ENCODE measurements around the gene MAML3.
A peak's percentile ranks its signal among the peaks of the same experiment; 100 is the strongest.

MAML3 gene

DNA sequence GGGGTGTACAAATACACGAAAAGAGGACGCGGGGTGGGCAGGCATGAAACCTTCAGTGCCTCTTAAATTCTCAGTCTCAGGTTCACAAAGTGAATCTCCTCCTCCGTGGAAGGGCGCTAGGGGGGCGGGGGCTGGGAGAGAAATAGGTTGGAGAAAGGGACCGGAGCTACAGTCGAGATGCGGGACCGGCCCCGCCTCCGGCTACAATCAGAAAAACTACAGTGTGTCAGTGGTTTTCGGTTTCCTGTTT is 3.4 kb downstream of the MAML3 start:
- Histone ChIP-seq H3K9me3 (ENCODE audit: control insufficient read depth, insufficient read depth, low read length) (no peaks in the 10 kb centered on the region), H3K4me1 (ENCODE audit: control insufficient read depth, low read length) (peaks cover 42% of the 10 kb centered on the region), H3K4me2 (ENCODE audit: low read length) (peak overlapping the region; percentile 76), H3K27ac (ENCODE audit: low read depth, low read length) (peak overlapping the region; percentile 92), H3K79me2 (ENCODE audit: control insufficient read depth, low read length) (peaks cover 47% of the 10 kb centered on the region), H3K4me3 (ENCODE audit: low read length) (peak overlapping the region; percentile 85), H3K36me3 (ENCODE audit: control insufficient read depth, low read length) (0 out of 2 replicates have a peak, but pooled peaks cover 3% of the 10 kb centered on the region), H3K27me3 (ENCODE audit: control insufficient read depth, low read length) (no peaks in the 10 kb centered on the region), H3F3A (ENCODE audit: control insufficient read depth, insufficient read depth) (peaks cover 21% of the 10 kb centered on the region), H3K9me2 (replicated peaks; ENCODE audit: control insufficient read depth, low read length) (no peaks in the 10 kb centered on the region), H4K20me1 (ENCODE audit: control insufficient read depth, insufficient read depth, low read depth, low read length) (no peaks in the 10 kb centered on the region)
- TF ChIP-seq, protein P1, sequence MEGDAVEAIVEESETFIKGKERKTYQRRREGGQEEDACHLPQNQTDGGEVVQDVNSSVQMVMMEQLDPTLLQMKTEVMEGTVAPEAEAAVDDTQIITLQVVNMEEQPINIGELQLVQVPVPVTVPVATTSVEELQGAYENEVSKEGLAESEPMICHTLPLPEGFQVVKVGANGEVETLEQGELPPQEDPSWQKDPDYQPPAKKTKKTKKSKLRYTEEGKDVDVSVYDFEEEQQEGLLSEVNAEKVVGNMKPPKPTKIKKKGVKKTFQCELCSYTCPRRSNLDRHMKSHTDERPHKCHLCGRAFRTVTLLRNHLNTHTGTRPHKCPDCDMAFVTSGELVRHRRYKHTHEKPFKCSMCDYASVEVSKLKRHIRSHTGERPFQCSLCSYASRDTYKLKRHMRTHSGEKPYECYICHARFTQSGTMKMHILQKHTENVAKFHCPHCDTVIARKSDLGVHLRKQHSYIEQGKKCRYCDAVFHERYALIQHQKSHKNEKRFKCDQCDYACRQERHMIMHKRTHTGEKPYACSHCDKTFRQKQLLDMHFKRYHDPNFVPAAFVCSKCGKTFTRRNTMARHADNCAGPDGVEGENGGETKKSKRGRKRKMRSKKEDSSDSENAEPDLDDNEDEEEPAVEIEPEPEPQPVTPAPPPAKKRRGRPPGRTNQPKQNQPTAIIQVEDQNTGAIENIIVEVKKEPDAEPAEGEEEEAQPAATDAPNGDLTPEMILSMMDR (IDR thresholded peaks at IDR 0.05; ENCODE audit: low read depth, low read length, poor library complexity, severe bottlenecking): peak; percentile 4
- no peak for TF ChIP-seq EZH2phosphoT487 (IDR thresholded peaks at IDR 0.05; ENCODE audit: borderline replicate concordance, low read length)

DNA sequence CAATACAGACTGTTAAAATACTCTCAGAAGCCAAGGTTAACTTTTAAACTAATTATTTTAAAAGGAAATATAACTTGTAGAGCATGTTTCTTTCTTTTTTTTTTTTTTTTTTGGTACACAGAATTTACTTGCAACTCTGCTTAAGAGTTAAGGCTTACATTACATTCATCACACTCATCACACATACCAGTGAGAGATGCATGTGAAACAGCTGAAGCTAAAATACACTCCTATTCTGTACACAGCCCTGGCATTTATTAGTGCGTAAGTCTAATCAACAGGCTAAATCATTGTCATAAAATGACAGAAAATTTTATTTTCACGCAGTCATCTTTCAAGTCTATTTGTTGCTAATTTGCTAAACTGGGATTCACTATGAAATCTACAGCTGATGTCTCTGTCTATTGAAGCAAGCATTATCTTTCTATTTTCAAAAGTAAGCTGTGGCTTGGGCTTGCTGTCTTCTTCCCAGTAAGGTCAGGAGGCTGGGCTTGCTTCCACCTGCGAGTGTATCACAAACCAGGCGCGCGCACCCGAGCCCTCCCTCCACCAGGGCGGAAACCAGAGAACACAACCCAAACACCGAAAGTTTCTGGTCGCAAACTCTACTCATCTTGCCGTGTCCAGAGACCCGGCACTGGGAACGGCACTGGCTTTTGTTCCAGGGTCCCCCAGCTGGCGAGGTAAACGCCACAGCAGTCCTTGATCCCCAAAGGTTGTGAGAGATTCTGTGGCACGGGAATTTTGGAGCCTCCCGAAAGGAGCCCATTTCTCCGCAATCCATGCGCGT is 3.9 kb downstream of the MAML3 start:
- Histone ChIP-seq H3K9me2 (replicated peaks; ENCODE audit: control insufficient read depth, low read length) (no peaks in the 10 kb centered on the region), H3K79me2 (ENCODE audit: control insufficient read depth, low read length) (peaks cover 48% of the 10 kb centered on the region), H3K27ac (ENCODE audit: low read depth, low read length) (peak overlapping the region; percentile 92), H3K4me2 (ENCODE audit: low read length) (peak overlapping the region; percentile 76), H3K4me3 (ENCODE audit: low read length) (peak overlapping the region; percentile 85), H3F3A (ENCODE audit: control insufficient read depth, insufficient read depth) (peaks cover 18% of the 10 kb centered on the region), H4K20me1 (ENCODE audit: control insufficient read depth, insufficient read depth, low read depth, low read length) (no peaks in the 10 kb centered on the region), H3K27me3 (ENCODE audit: control insufficient read depth, low read length) (no peaks in the 10 kb centered on the region), H3K9me3 (ENCODE audit: control insufficient read depth, insufficient read depth, low read length) (no peaks in the 10 kb centered on the region), H3K36me3 (ENCODE audit: control insufficient read depth, low read length) (0 out of 2 replicates have a peak, but pooled peaks cover 3% of the 10 kb centered on the region), H3K4me1 (ENCODE audit: control insufficient read depth, low read length) (peaks cover 37% of the 10 kb centered on the region)
- TF ChIP-seq, protein P1 (IDR thresholded peaks at IDR 0.05; ENCODE audit: low read depth, low read length, poor library complexity, severe bottlenecking): no peak
- TF ChIP-seq EZH2phosphoT487 (IDR thresholded peaks at IDR 0.05; ENCODE audit: borderline replicate concordance, low read length): no peak

DNA sequence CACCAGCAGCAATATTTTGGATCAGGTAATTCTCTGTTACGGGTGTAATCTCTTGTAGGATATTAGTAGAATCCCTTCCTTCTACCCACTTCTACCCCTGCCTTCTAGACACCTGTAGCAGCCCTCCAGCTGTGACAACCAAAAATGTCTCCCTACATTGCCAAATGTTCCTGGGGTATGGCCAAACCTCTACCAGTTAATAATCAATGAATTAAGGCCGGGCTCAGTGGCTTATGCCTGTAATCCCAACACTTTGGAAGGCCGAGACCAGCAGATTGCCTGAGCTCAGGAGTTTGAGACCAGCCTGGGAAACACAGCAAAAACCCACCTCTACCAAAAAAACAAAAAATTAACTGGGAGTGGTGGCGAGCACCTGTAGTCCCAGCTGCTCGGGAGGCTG is 9.9 kb downstream of the MAML3 start:
- H3F3A ChIP-seq (ENCODE audit: control insufficient read depth, insufficient read depth): 0 out of 2 replicates have a peak, but pooled peaks cover 3% of the 10 kb centered on the region
- H3K9me2 ChIP-seq (replicated peaks; ENCODE audit: control insufficient read depth, low read length): no peaks in the 10 kb centered on the region
- H3K27me3 ChIP-seq (ENCODE audit: control insufficient read depth, low read length): no peaks in the 10 kb centered on the region
- H3K4me1 ChIP-seq (ENCODE audit: control insufficient read depth, low read length): peaks cover 29% of the 10 kb centered on the region
- no peak overlapping the region for H3K4me3 ChIP-seq (ENCODE audit: low read length)
- no peak overlapping the region for H3K4me2 ChIP-seq (ENCODE audit: low read length)
- no peaks in the 10 kb centered on the region for H3K9me3 ChIP-seq (ENCODE audit: control insufficient read depth, insufficient read depth, low read length)
- H3K79me2 ChIP-seq (ENCODE audit: control insufficient read depth, low read length): peaks cover 59% of the 10 kb centered on the region
- TF ChIP-seq, protein P1 (IDR thresholded peaks at IDR 0.05; ENCODE audit: low read depth, low read length, poor library complexity, severe bottlenecking): no peak
- TF ChIP-seq EZH2phosphoT487 (IDR thresholded peaks at IDR 0.05; ENCODE audit: borderline replicate concordance, low read length): no peak
- no peaks in the 10 kb centered on the region for H4K20me1 ChIP-seq (ENCODE audit: control insufficient read depth, insufficient read depth, low read depth, low read length)
- no peak overlapping the region for H3K27ac ChIP-seq (ENCODE audit: low read depth, low read length)
- no peaks in the 10 kb centered on the region for H3K36me3 ChIP-seq (ENCODE audit: control insufficient read depth, low read length)

All from DOHH2 (cell line).